Neural cell (in vitro differentiated cells): Measurements from ENCODE around the gene PPP2R5D. TPM values are rescaled to one million over a fixed set of nuclear protein-coding genes. Genes with fewer than 3 reads are reported as not detected.
A peak's percentile ranks its signal among the peaks of the same experiment; 100 is the strongest.

ENCODE experiments used
- H2AFZ ChIP-seq: fragments of 200-600, 300-800 bp; sonication (generic), shearing (Covaris generic); 2 replicates; pipeline ENCODE4 v1.6.0; 2014; ENCODE audit warnings: low read depth, mild to moderate bottlenecking, antibody characterized with exemption, low read length, moderate library complexity
- H3F3A ChIP-seq: fragments of 200-600 bp; shearing (Covaris generic); 2 replicates; pipeline ENCODE4 v1.6.1; 2016; ENCODE audit warnings: mild to moderate bottlenecking, moderate library complexity, mixed read lengths, antibody characterized with exemption, low read length; ENCODE audit not compliant: insufficient read depth, poor library complexity, severe bottlenecking
- H3K27ac ChIP-seq: fragments of 200-600, 300-800 bp; sonication (generic), shearing (Covaris generic); 2 replicates; pipeline ENCODE4 v1.5.1; 2014; ENCODE audit warnings: mild to moderate bottlenecking, low read length, moderate library complexity
- H3K27me3 ChIP-seq: fragments of 300-800, 200-600 bp; sonication (generic), shearing (Covaris generic); 2 replicates; pipeline ENCODE4 v1.6.0; 2014; ENCODE audit warnings: mild to moderate bottlenecking, low read depth, low read length, moderate library complexity; ENCODE audit not compliant: insufficient read depth
- H3K36me3 ChIP-seq: fragments of 300-800, 200-600 bp; sonication (generic), shearing (Covaris generic); 2 replicates; pipeline ENCODE4 v1.5.1; 2014; ENCODE audit warnings: mild to moderate bottlenecking, antibody characterized with exemption, low read length, moderate library complexity; ENCODE audit not compliant: insufficient read depth
- H3K4me2 ChIP-seq: fragments of 300-800, 200-600 bp; sonication (generic), shearing (Covaris generic); 2 replicates; pipeline ENCODE4 v1.6.0; 2014; ENCODE audit warnings: mild to moderate bottlenecking, low read length
- H3K4me3 ChIP-seq: fragments of 300-800, 200-600 bp; sonication (generic), shearing (Covaris generic); 2 replicates; pipeline ENCODE4 v1.5.1; 2014; ENCODE audit warnings: mild to moderate bottlenecking, low read length, moderate library complexity
- H3K79me2 ChIP-seq: fragments of 200-600 bp; shearing (Covaris generic); replicated peaks from 2 replicates; pipeline ENCODE4 v1.6.0; 2014; ENCODE audit warnings: mild to moderate bottlenecking, low read length, moderate library complexity; ENCODE audit not compliant: insufficient read depth
- H3K9ac ChIP-seq: fragments of 300-800, 200-600 bp; sonication (generic), shearing (Covaris generic); 2 replicates; pipeline ENCODE4 v1.6.1; 2016; ENCODE audit warnings: mild to moderate bottlenecking, low read length, mixed read lengths
- H3K9me2 ChIP-seq: fragments of 200-600 bp; shearing (Covaris generic); 2 replicates; pipeline ENCODE4 v1.6.1; 2016; ENCODE audit warnings: mild to moderate bottlenecking, low read length, mixed read lengths; ENCODE audit not compliant: insufficient read depth
- H3K9me3 ChIP-seq: fragments of 200-600, 300-800 bp; sonication (generic), shearing (Covaris generic); 2 replicates; pipeline ENCODE4 v1.6.1; 2016; ENCODE audit warnings: mild to moderate bottlenecking, mixed run types, low read length, moderate library complexity, mixed read lengths
- H4K20me1 ChIP-seq: fragments of 200-600 bp; shearing (Covaris generic); 2 replicates; pipeline ENCODE4 v1.6.1; 2016; ENCODE audit warnings: mild to moderate bottlenecking, mixed run types; ENCODE audit not compliant: insufficient read depth
- EP300 ChIP-seq: fragments of 450-650 bp; conservative IDR thresholded peaks from 2 replicates; pipeline ENCODE4 v1.6.1; 2014; ENCODE audit warnings: antibody characterized with exemption, mild to moderate bottlenecking, moderate library complexity; ENCODE audit not compliant: poor library complexity, severe bottlenecking
- EZH2 ChIP-seq: fragments of 200-600, 300-800 bp; shearing (Covaris generic), sonication (generic); IDR thresholded peaks from 2 replicates; pipeline ENCODE4 v1.6.1; 2014; ENCODE audit warnings: antibody characterized with exemption, low read length, borderline replicate concordance, mild to moderate bottlenecking; ENCODE audit not compliant: insufficient read depth, poor library complexity, severe bottlenecking
- MXI1 ChIP-seq: fragments of 450-650 bp; conservative IDR thresholded peaks from 2 replicates; pipeline ENCODE4 v1.6.1; 2014; ENCODE audit warnings: antibody characterized with exemption, mild to moderate bottlenecking; ENCODE audit not compliant: poor library complexity, severe bottlenecking
- POLR2AphosphoS5 ChIP-seq: IDR thresholded peaks from 2 replicates; pipeline ENCODE4 v1.6.1; 2012
- RAD21 ChIP-seq: fragments of 450-650 bp; conservative IDR thresholded peaks from 2 replicates; pipeline ENCODE4 v1.6.1; 2014; ENCODE audit warnings: antibody characterized with exemption, mild to moderate bottlenecking, moderate library complexity
- SMC3 ChIP-seq: fragments of 450-650 bp; conservative IDR thresholded peaks from 2 replicates; pipeline ENCODE4 v1.6.1; 2014; ENCODE audit warnings: antibody characterized with exemption, mild to moderate bottlenecking, moderate library complexity; ENCODE audit not compliant: poor library complexity
- TAF1 ChIP-seq: IDR thresholded peaks from 2 replicates; pipeline ENCODE4 v1.6.1; 2012; ENCODE audit warnings: low read depth
- polyA plus RNA-seq: library from polyadenylated mRNA; depleted of rRNA; stranded (reverse); fragments of >200 nt; gene quantifications from 2 replicates; pipeline ENCODE4 v1.2.3, GENCODE V29; 2014
- TF ChIP-seq, protein P1 (sequence below): IDR thresholded peaks from 2 replicates; pipeline ENCODE4 v1.6.1; 2012; ENCODE audit warnings: borderline replicate concordance
- TF ChIP-seq, protein P2 (sequence below): fragments of 450-650 bp; IDR thresholded peaks from 2 replicates; pipeline ENCODE4 v1.5.1; 2014; ENCODE audit warnings: antibody characterized with exemption, mild to moderate bottlenecking, moderate library complexity; ENCODE audit not compliant: poor library complexity, severe bottlenecking

PPP2R5D gene
- polyA plus RNA-seq, 1 donor from 2014 or later = 41.1 TPM

- Histone ChIP-seq H3F3A (peaks cover 4% of the 10 kb centered on the region), H3K36me3 (no peaks in the 10 kb centered on the region), H3K9ac (peak overlapping the region; percentile 83), H3K4me2 (peak overlapping the region; percentile 77), H3K27ac (peak overlapping the region; percentile 90), H3K9me2 (no peaks in the 10 kb centered on the region), H2AFZ (peak overlapping the region; percentile 62), H3K9me3 (no peaks in the 10 kb centered on the region), H3K4me3 (peak overlapping the region; percentile 95), H4K20me1 (no peaks in the 10 kb centered on the region), H3K27me3 (no peaks in the 10 kb centered on the region), H3K79me2 (peaks cover 6% of the 10 kb centered on the region)
- TF ChIP-seq, protein P1, sequence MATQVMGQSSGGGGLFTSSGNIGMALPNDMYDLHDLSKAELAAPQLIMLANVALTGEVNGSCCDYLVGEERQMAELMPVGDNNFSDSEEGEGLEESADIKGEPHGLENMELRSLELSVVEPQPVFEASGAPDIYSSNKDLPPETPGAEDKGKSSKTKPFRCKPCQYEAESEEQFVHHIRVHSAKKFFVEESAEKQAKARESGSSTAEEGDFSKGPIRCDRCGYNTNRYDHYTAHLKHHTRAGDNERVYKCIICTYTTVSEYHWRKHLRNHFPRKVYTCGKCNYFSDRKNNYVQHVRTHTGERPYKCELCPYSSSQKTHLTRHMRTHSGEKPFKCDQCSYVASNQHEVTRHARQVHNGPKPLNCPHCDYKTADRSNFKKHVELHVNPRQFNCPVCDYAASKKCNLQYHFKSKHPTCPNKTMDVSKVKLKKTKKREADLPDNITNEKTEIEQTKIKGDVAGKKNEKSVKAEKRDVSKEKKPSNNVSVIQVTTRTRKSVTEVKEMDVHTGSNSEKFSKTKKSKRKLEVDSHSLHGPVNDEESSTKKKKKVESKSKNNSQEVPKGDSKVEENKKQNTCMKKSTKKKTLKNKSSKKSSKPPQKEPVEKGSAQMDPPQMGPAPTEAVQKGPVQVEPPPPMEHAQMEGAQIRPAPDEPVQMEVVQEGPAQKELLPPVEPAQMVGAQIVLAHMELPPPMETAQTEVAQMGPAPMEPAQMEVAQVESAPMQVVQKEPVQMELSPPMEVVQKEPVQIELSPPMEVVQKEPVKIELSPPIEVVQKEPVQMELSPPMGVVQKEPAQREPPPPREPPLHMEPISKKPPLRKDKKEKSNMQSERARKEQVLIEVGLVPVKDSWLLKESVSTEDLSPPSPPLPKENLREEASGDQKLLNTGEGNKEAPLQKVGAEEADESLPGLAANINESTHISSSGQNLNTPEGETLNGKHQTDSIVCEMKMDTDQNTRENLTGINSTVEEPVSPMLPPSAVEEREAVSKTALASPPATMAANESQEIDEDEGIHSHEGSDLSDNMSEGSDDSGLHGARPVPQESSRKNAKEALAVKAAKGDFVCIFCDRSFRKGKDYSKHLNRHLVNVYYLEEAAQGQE = no peak
- TF ChIP-seq POLR2AphosphoS5 (no peak), EP300 (no peak), TAF1 (no peak), SMC3 (no peak), MXI1 (no peak), RAD21 (no peak), EZH2 (no peak)
- TF ChIP-seq, protein P2, sequence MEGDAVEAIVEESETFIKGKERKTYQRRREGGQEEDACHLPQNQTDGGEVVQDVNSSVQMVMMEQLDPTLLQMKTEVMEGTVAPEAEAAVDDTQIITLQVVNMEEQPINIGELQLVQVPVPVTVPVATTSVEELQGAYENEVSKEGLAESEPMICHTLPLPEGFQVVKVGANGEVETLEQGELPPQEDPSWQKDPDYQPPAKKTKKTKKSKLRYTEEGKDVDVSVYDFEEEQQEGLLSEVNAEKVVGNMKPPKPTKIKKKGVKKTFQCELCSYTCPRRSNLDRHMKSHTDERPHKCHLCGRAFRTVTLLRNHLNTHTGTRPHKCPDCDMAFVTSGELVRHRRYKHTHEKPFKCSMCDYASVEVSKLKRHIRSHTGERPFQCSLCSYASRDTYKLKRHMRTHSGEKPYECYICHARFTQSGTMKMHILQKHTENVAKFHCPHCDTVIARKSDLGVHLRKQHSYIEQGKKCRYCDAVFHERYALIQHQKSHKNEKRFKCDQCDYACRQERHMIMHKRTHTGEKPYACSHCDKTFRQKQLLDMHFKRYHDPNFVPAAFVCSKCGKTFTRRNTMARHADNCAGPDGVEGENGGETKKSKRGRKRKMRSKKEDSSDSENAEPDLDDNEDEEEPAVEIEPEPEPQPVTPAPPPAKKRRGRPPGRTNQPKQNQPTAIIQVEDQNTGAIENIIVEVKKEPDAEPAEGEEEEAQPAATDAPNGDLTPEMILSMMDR = no peak
These were observed 4.7 kb upstream of the PPP2R5D start for GRCh38 chr6:42979523-42980177.

DNA sequence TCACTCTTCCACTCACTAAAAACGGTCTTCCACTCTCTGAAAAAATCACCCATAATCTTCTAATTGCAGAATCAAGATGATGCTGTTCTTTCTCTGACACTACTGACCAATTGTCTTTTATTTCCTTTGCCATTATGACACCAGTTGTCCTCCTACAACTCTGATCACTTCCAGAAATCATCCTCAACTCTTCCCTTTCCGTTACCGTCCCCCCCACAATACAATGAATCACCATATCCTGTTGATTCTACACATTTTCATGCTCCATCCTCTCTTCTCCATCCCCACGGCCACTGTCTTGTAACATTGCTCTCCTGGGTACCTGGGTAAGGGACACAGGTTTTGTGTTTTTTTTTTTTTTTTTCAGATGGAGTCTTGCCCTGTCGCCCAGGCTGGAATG, 2.5 kb upstream of the PPP2R5D start:
- no peak for TF ChIP-seq RAD21
- TF ChIP-seq, protein P1 = no peak
- no peak for TF ChIP-seq MXI1
- no peak for TF ChIP-seq EP300
- TF ChIP-seq, protein P2 = no peak
- no peak for TF ChIP-seq POLR2AphosphoS5
- no peak for TF ChIP-seq EZH2
- TF ChIP-seq TAF1 = no peak
- TF ChIP-seq SMC3 = no peak
- no peak overlapping the region for H2AFZ ChIP-seq
- peaks cover 4% of the 10 kb centered on the region for H3F3A ChIP-seq
- H4K20me1 ChIP-seq = no peaks in the 10 kb centered on the region
- H3K27me3 ChIP-seq = no peaks in the 10 kb centered on the region
- peaks cover 13% of the 10 kb centered on the region for H3K79me2 ChIP-seq
- H3K4me2 ChIP-seq = no peak overlapping the region
- no peaks in the 10 kb centered on the region for H3K9me3 ChIP-seq
- no peak overlapping the region for H3K27ac ChIP-seq
- H3K9ac ChIP-seq = no peak overlapping the region
- no peak overlapping the region for H3K4me3 ChIP-seq
- H3K9me2 ChIP-seq = no peaks in the 10 kb centered on the region
- no peaks in the 10 kb centered on the region for H3K36me3 ChIP-seq
